Body of pancreas (tissue), 4 donors: ENCODE data around the gene CRKL.

Source experiments
- POLR2A ChIP-seq, 3 donors: fragments of 450-650 bp; IDR thresholded peaks; one replicate each; pipeline ENCODE4 v1.6.1; 2016; ENCODE audit warnings: antibody characterized with exemption in 3 of 3, mild to moderate bottlenecking in 2 of 3
- TF ChIP-seq, protein P1 (sequence below), 7 experiments: fragments of 450-650 bp in 4 of 7; fragments of 200-600 bp in 3 of 7; sonication (generic) in 3 of 7; IDR thresholded peaks; one replicate each; pipeline ENCODE4 v1.5.1; 2016 to 2019; ENCODE audit warnings: antibody characterized with exemption in 7 of 7

DNA sequence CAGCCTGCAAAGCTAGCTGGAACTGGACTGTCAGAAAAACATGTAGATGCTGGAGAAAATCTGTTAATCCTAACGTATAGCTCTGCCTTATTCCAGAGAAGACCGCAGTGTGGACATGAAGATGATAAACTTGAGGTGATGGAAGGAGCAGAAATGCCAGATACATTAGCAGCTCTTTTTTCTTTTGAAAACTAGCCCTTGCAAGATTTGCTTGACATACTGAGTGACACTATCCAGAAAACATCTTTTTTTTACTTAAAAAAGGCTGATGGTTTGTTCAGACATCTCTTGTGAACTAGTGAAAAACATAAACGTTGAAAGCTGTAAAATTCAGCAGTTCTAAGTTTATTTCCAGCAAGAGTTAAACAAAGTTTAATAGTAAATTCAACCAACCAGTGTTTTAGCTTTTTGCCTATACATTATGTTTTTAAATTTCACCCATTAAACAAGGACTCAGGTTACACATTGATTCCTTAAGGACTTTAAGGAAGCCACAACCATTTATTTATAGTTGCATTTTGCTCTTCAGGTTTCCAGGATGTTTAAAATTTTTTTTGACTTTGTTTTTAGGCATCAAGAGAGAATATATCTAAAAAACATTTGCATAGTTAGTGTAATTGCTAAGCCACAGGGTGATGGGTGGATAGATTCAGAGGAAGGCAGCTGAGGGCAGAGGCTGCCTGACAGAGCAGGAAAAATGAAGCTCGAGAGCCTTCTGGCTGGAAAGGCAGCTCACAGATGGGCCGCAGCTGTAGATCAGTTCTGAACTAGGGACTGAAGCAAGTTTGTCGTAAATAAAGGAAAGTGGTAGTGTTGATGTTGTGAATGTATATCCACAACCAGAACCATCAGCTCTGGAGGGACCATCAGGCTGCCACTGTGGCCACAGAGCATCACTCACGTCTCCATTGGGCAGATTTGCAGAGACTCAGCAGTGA, 48.9 kb upstream of the CRKL start:
- no peak for TF ChIP-seq POLR2A (IDR thresholded peaks at IDR 0.05)
- TF ChIP-seq, protein P1, sequence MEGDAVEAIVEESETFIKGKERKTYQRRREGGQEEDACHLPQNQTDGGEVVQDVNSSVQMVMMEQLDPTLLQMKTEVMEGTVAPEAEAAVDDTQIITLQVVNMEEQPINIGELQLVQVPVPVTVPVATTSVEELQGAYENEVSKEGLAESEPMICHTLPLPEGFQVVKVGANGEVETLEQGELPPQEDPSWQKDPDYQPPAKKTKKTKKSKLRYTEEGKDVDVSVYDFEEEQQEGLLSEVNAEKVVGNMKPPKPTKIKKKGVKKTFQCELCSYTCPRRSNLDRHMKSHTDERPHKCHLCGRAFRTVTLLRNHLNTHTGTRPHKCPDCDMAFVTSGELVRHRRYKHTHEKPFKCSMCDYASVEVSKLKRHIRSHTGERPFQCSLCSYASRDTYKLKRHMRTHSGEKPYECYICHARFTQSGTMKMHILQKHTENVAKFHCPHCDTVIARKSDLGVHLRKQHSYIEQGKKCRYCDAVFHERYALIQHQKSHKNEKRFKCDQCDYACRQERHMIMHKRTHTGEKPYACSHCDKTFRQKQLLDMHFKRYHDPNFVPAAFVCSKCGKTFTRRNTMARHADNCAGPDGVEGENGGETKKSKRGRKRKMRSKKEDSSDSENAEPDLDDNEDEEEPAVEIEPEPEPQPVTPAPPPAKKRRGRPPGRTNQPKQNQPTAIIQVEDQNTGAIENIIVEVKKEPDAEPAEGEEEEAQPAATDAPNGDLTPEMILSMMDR (IDR thresholded peaks at IDR 0.05), result no peak
